K562 (cell line): ENCODE results near the gene METTL25B. TPM values are rescaled to one million over a fixed set of nuclear protein-coding genes. Genes with fewer than 3 reads are reported as not detected.
A peak's percentile ranks its signal among the peaks of the same experiment; 100 is the strongest.

ENCODE experiments used
- AFF4 ChIP-seq: sonication (generic); formaldehyde crosslinking; IDR thresholded peaks from 2 replicates; pipeline ENCODE4 v1.8.0; 2023; ENCODE audit warnings: mild to moderate bottlenecking, missing genetic modification reagents
- CHD1 ChIP-seq: fragments of 200-600 bp; sonication (generic); IDR thresholded peaks from one replicate; pipeline ENCODE4 v1.6.1; 2012; ENCODE audit warnings: mild to moderate bottlenecking, moderate library complexity, low read length, inconsistent platforms
- CREB3 ChIP-seq: fragments of 450-650 bp; conservative IDR thresholded peaks from 2 replicates; pipeline ENCODE4 v1.6.1; 2016; ENCODE audit warnings: missing genetic modification characterization, low read depth, mild to moderate bottlenecking, missing compliant biosample characterization, moderate library complexity
- CREM ChIP-seq: IDR thresholded peaks from 2 replicates; pipeline ENCODE4 v1.6.1; 2014; ENCODE audit warnings: antibody characterized with exemption, low read depth
- FIP1L1 ChIP-seq: fragments of 200-400 bp; formaldehyde crosslinking; IDR thresholded peaks from 2 replicates; pipeline ENCODE4 v1.6.1; 2018; ENCODE audit warnings: mild to moderate bottlenecking, low read depth, low read length; ENCODE audit not compliant: poor library complexity, severe bottlenecking
- GTF2F1 ChIP-seq: IDR thresholded peaks from 2 replicates; pipeline ENCODE4 v1.6.1; 2011; ENCODE audit warnings: low read depth, low read length, improper control_type of control experiment
- L3MBTL2 ChIP-seq: fragments of 450-650 bp; IDR thresholded peaks from 2 replicates; pipeline ENCODE4 v1.6.1; 2016; ENCODE audit warnings: mild to moderate bottlenecking, moderate library complexity
- MLX ChIP-seq, 2 experiments: fragments of 450-650 bp in 1 of 2; sonication (generic) in 1 of 2; formaldehyde crosslinking; conservative IDR thresholded peaks; 2 replicates each; pipeline versions ENCODE4 v1.4.0 to v1.8.1; 2020 to 2022; ENCODE audit warnings: mild to moderate bottlenecking in 1 of 2, missing genetic modification reagents in 1 of 2
- NCOA4 ChIP-seq: fragments of 450-650 bp; IDR thresholded peaks from 2 replicates; pipeline ENCODE4 v1.6.1; 2018; ENCODE audit warnings: mild to moderate bottlenecking; ENCODE audit not compliant: partially characterized antibody
- NR2C1 ChIP-seq, 2 experiments: fragments of 450-650 bp; IDR thresholded peaks; 2 replicates each; pipeline ENCODE4 v1.6.1; 2017; ENCODE audit warnings: mild to moderate bottlenecking in 2 of 2, antibody characterized with exemption in 1 of 2, inconsistent platforms in 1 of 2, missing compliant biosample characterization in 1 of 2, missing genetic modification characterization in 1 of 2
- RFX5 ChIP-seq: IDR thresholded peaks from 2 replicates; pipeline ENCODE4 v1.6.1; 2011; ENCODE audit warnings: low read depth, mild to moderate bottlenecking, improper control_type of control experiment, low read length
- SP1 ChIP-seq: sonication (generic); formaldehyde crosslinking; IDR thresholded peaks from 2 replicates; pipeline ENCODE4 v1.8.1; 2022; ENCODE audit warnings: mild to moderate bottlenecking, missing genetic modification reagents
- YY1 ChIP-seq, 3 experiments: IDR thresholded peaks; 2 replicates each; pipeline ENCODE4 v1.6.1; 2011; ENCODE audit warnings: low read length in 2 of 3, mild to moderate bottlenecking in 2 of 3, moderate library complexity in 2 of 3, borderline replicate concordance in 1 of 3, control low read depth in 1 of 3, low read depth in 1 of 3; ENCODE audit not compliant: insufficient read depth in 3 of 3, insufficient replicate concordance in 2 of 3, control insufficient read depth in 1 of 3, insufficient read length in 1 of 3; ENCODE audit errors: extremely low read depth in 1 of 3
- ZBTB33 ChIP-seq: sonication (generic); formaldehyde crosslinking; IDR thresholded peaks from 2 replicates; pipeline ENCODE4 v1.8.1; 2023; ENCODE audit warnings: mild to moderate bottlenecking, missing genetic modification reagents
- ZNF282 ChIP-seq: sonication (generic); formaldehyde crosslinking; IDR thresholded peaks from 2 replicates; pipeline ENCODE4 v1.8.1; 2023; ENCODE audit warnings: missing genetic modification reagents
- ZNF324 ChIP-seq: fragments of 250-450 bp; sonication (Bioruptor Pico); IDR thresholded peaks from 2 replicates; pipeline ENCODE4 v1.4.0; 2020; ENCODE audit warnings: mild to moderate bottlenecking
- ZNF444 ChIP-seq: fragments of 250-450 bp; sonication (Bioruptor Pico); IDR thresholded peaks from 2 replicates; pipeline ENCODE4 v1.4.0; 2020; ENCODE audit warnings: mild to moderate bottlenecking, moderate library complexity
- ZNF764 ChIP-seq: fragments of 250-450 bp; sonication (Bioruptor Pico); IDR thresholded peaks from 2 replicates; pipeline ENCODE4 v1.4.0; 2020; ENCODE audit warnings: low read depth, mild to moderate bottlenecking, moderate library complexity
- ZNF780A ChIP-seq: fragments of 250-450 bp; sonication (Bioruptor Pico); IDR thresholded peaks from 2 replicates; pipeline ENCODE4 v1.5.0; 2021; ENCODE audit warnings: mild to moderate bottlenecking
- polyA plus RNA-seq, 8 experiments: library from polyadenylated mRNA; depleted of rRNA in 4 of 8; stranded (reverse) in 5 of 8; unstranded in 3 of 8; fragments of >200 nt; fragmentation: Nextera tagmentation in 2 of 8; fragmentation: Illumina TruSeq in 1 of 8; extraction: Ambion mirVana in 2 of 8; extraction: Trizol in 1 of 8; gene quantifications; 2 replicates each; pipeline versions ENCODE4 v1.2.1 to v1.2.3, GENCODE V29; 2011 to 2014; ENCODE audit warnings: inconsistent platforms in 1 of 8, missing spikeins in 1 of 8
- total RNA-seq, 7 experiments: library from RNA; depleted of rRNA in 6 of 7; stranded (reverse); fragments of >200 nt in 6 of 7; fragmentation: Illumina TruSeq in 2 of 7; extraction: Trizol in 2 of 7; gene quantifications; 2 replicates each; pipeline versions ENCODE4 v1.2.1 to v1.2.3, GENCODE V29; 2011 to 2021; ENCODE audit warnings: low replicate concordance in 1 of 7

Gene METTL25B
- total and polyA plus RNA-seq, 9 of the 15 experiments (the other 6 are each of a cell fraction or from before 2014, with no cell fraction given): 7.7 to 48.3 (median 33.1) TPM

GRCh38 chr1:156692925-156693847 lies 35.1 kb upstream of the METTL25B start (continued):
- TF ChIP-seq YY1 (IDR thresholded peaks at IDR 0.05; ENCODE audit: borderline replicate concordance in 1 of 3, control insufficient read depth in 1 of 3, extremely low read depth in 1 of 3, insufficient read depth in 3 of 3, insufficient read length in 1 of 3, insufficient replicate concordance in 2 of 3, low read depth in 1 of 3, low read length in 2 of 3) (peak in 1 of 3 experiments; percentile 53), RFX5 (no peak), GTF2F1 (no peak), ZNF444 (CRISPR knock-in tag) (no peak), L3MBTL2 (no peak; the same call in 1 of the 2 replicates), ZBTB33 (no peak), CREM (no peak), MLX (CRISPR knock-in tag; conservative IDR thresholded peaks at IDR 0.05) (no peak), CHD1 (no peak), NCOA4 (peak; percentile 74), ZNF324 (CRISPR knock-in tag) (no peak), AFF4 (CRISPR knock-in tag) (no peak), ZNF282 (CRISPR knock-in tag) (no peak), CREB3 (tag) (no peak), NR2C1 (IDR thresholded peaks at IDR 0.05) (no peak), NR2C1 (tag; IDR thresholded peaks at IDR 0.05) (no peak), SP1 (CRISPR knock-in tag) (no peak; the same call in 1 of the 2 replicates), ZNF780A (no peak), FIP1L1 (no peak), ZNF764 (no peak)
